ENCODE results near the gene DNAJB14.

- TF ChIP-seq CTCF (IDR thresholded peaks at IDR 0.05; ENCODE audit: insufficient read depth, low read length): no peak
- no peak for TF ChIP-seq POLR2AphosphoS5 (IDR thresholded peaks at IDR 0.05; ENCODE audit: low read depth)
Observed at GRCh38 chr4:99891351-99891750, 55.1 kb downstream of the DNAJB14 start.
